GM23338 (cell line): ENCODE results near the gene MESP1. TPM values are rescaled to one million over a fixed set of nuclear protein-coding genes. Genes with fewer than 3 reads are reported as not detected.

Source experiments
- ATAC-seq: fragments of 200-7000 bp; cut with Tn5 transposase; 3 replicates; pipeline ENCODE4 v1.9.1; 2020
- DNase-seq: peaks from one replicate; pipeline ENCODE4 v3.0.0-alpha.2; 2015; ENCODE audit warnings: low spot score
- H2AFZ ChIP-seq: fragments of 200-600 bp; sonication (generic); 2 replicates; pipeline ENCODE4 v1.8.0; 2016; ENCODE audit warnings: antibody characterized with exemption, mild to moderate bottlenecking, moderate library complexity
- H3F3A ChIP-seq: fragments of 200-600 bp; sonication (generic); replicated peaks from 2 replicates; pipeline ENCODE4 v1.8.0; 2017; ENCODE audit warnings: antibody characterized with exemption, mixed run types, low read depth
- H3K27ac ChIP-seq: fragments of 200-600 bp; sonication (generic); 2 replicates; pipeline ENCODE4 v1.6.1; 2016; ENCODE audit warnings: low read depth
- H3K27me3 ChIP-seq: fragments of 200-600 bp; sonication (generic); 2 replicates; pipeline ENCODE4 v1.8.0; 2016; ENCODE audit warnings: mild to moderate bottlenecking, mixed run types, moderate library complexity; ENCODE audit not compliant: insufficient read depth
- H3K36me3 ChIP-seq: fragments of 200-600 bp; sonication (generic); 2 replicates; pipeline ENCODE4 v1.8.0; 2016; ENCODE audit warnings: mild to moderate bottlenecking; ENCODE audit not compliant: insufficient read depth
- H3K4me1 ChIP-seq: fragments of 200-600 bp; sonication (generic); 2 replicates; pipeline ENCODE4 v1.8.0; 2016; ENCODE audit warnings: mild to moderate bottlenecking, moderate library complexity; ENCODE audit not compliant: insufficient read depth
- H3K4me2 ChIP-seq: fragments of 200-600 bp; sonication (generic); 2 replicates; pipeline ENCODE4 v1.7.1; 2017; ENCODE audit warnings: mixed run types
- H3K4me3 ChIP-seq: fragments of 200-600 bp; sonication (generic); 2 replicates; pipeline ENCODE4 v1.6.1; 2016; ENCODE audit warnings: mixed run types
- H3K79me2 ChIP-seq: fragments of 200-600 bp; sonication (generic); replicated peaks from 2 replicates; pipeline ENCODE4 v1.8.0; 2017; ENCODE audit warnings: mild to moderate bottlenecking; ENCODE audit not compliant: insufficient read depth
- H3K9me2 ChIP-seq: fragments of 200-600 bp; sonication (generic); 2 replicates; pipeline ENCODE4 v1.8.0; 2017; ENCODE audit not compliant: insufficient read depth
- H4K20me1 ChIP-seq: fragments of 200-600 bp; sonication (generic); replicated peaks from 2 replicates; pipeline ENCODE4 v1.8.0; 2017; ENCODE audit warnings: mild to moderate bottlenecking; ENCODE audit not compliant: insufficient read depth
- H3K27ac Mint-ChIP-seq: 2 replicates; pipeline ENCODE4 v1.8.0; 2020; ENCODE audit warnings: inconsistent platforms, mild to moderate bottlenecking, moderate library complexity, mixed read lengths
- H3K27me3 Mint-ChIP-seq: 3 replicates; pipeline ENCODE4 v1.8.0; 2022; ENCODE audit warnings: low read depth, mild to moderate bottlenecking, moderate library complexity, mixed read lengths, inconsistent platforms; ENCODE audit not compliant: insufficient read depth, poor library complexity
- H3K36me3 Mint-ChIP-seq: 3 replicates; pipeline ENCODE4 v1.8.0; 2021; ENCODE audit warnings: low read depth, mild to moderate bottlenecking, inconsistent platforms, moderate library complexity, mixed read lengths
- H3K4me1 Mint-ChIP-seq: 3 replicates; pipeline ENCODE4 v1.8.0; 2020; ENCODE audit warnings: mild to moderate bottlenecking, inconsistent platforms, mixed read lengths
- H3K4me3 Mint-ChIP-seq: 3 replicates; pipeline ENCODE4 v1.8.0; 2021; ENCODE audit warnings: moderate library complexity, mild to moderate bottlenecking, inconsistent platforms, mixed read lengths
- H3K9me3 Mint-ChIP-seq: 3 replicates; pipeline ENCODE4 v1.8.0; 2020; ENCODE audit warnings: moderate library complexity, mild to moderate bottlenecking, inconsistent platforms, mixed read lengths
- CREB1 ChIP-seq: fragments of 250-450 bp; sonication (Bioruptor Pico); IDR thresholded peaks from 2 replicates; pipeline ENCODE4 v1.5.0; 2020; ENCODE audit warnings: low read depth, mild to moderate bottlenecking, moderate library complexity
- EZH2 ChIP-seq: fragments of 200-600 bp; sonication (generic); IDR thresholded peaks from one replicate; pipeline ENCODE4 v1.8.0; 2017; ENCODE audit warnings: antibody characterized with exemption, mild to moderate bottlenecking, low read depth; ENCODE audit not compliant: unreplicated experiment
- EZH2phosphoT487 ChIP-seq: fragments of 200-600 bp; sonication (generic); IDR thresholded peaks from one replicate; pipeline ENCODE4 v1.8.1; 2018; ENCODE audit warnings: antibody characterized with exemption; ENCODE audit not compliant: unreplicated experiment
- JUNB ChIP-seq: IDR thresholded peaks from one replicate; pipeline ENCODE4 v1.6.1; 2016; ENCODE audit warnings: antibody characterized with exemption; ENCODE audit not compliant: unreplicated experiment
- NANOG ChIP-seq: IDR thresholded peaks from 2 replicates; pipeline ENCODE4 v1.6.1; 2016; ENCODE audit warnings: antibody characterized with exemption, borderline replicate concordance
- REST ChIP-seq: IDR thresholded peaks from one replicate; pipeline ENCODE4 v1.6.1; 2018; ENCODE audit warnings: antibody characterized with exemption; ENCODE audit not compliant: unreplicated experiment
- STAT1 ChIP-seq: IDR thresholded peaks from one replicate; pipeline ENCODE4 v1.6.1; 2016; ENCODE audit warnings: antibody characterized with exemption; ENCODE audit not compliant: unreplicated experiment
- polyA plus RNA-seq: library from polyadenylated mRNA; unstranded; fragments of >200 nt; fragmentation: Nextera tagmentation; extraction: Ambion mirVana; gene quantifications from 2 replicates; pipeline ENCODE4 v1.2.1, GENCODE V29; 2016
- total RNA-seq: library from RNA; depleted of rRNA; stranded (reverse); fragments of >200 nt; shearing (Covaris generic); gene quantifications from 2 replicates; pipeline ENCODE4 v1.2.3, GENCODE V29; 2014
- TF ChIP-seq, protein P1 (sequence below), 2 experiments: fragments of 200-600 bp in 1 of 2; sonication (generic) in 1 of 2; conservative IDR thresholded peaks; 2 replicates each; pipeline versions ENCODE4 v1.5.1 to v1.6.1; 2016 to 2017; ENCODE audit warnings: antibody characterized with exemption in 2 of 2, low read depth in 2 of 2, mild to moderate bottlenecking in 2 of 2, moderate library complexity in 1 of 2
- TF ChIP-seq, protein P2 (sequence below): IDR thresholded peaks from 2 replicates; pipeline ENCODE4 v1.6.1; 2016; ENCODE audit warnings: antibody characterized with exemption

Gene MESP1
- total and polyA plus RNA-seq, 2 experiments from 2014 or later = 0.21 to 0.91 TPM

GRCh38 chr15:89790661-89791060 lies 39.6 kb upstream of the MESP1 start:
- Histone ChIP-seq H3K4me1 (no peaks in the 10 kb centered on the region), H3K9me2 (no peaks in the 10 kb centered on the region), H2AFZ (no peak overlapping the region), H3K27ac (no peak overlapping the region), H3K4me3 (no peak overlapping the region), H3K4me2 (no peak overlapping the region), H3K79me2 (no peaks in the 10 kb centered on the region), H3F3A (no peaks in the 10 kb centered on the region), H3K27me3 (no peaks in the 10 kb centered on the region), H3K36me3 (no peaks in the 10 kb centered on the region), H4K20me1 (no peaks in the 10 kb centered on the region)
- peaks cover 8% of the 10 kb centered on the region; the same call in 2 of the 3 replicates for H3K9me3 Mint-ChIP-seq
- H3K36me3 Mint-ChIP-seq = peaks cover 3% of the 10 kb centered on the region; the same call in 1 of the 3 replicates
- no peaks in the 10 kb centered on the region for H3K4me1 Mint-ChIP-seq
- ATAC-seq = no peak
- no peak for DNase-seq
- H3K4me3 Mint-ChIP-seq = no peak overlapping the region
- H3K27ac Mint-ChIP-seq = no peak overlapping the region
- H3K27me3 Mint-ChIP-seq = peaks cover 6% of the 10 kb centered on the region
- no peak for TF ChIP-seq STAT1
- TF ChIP-seq CREB1 (CRISPR knock-in tag) = no peak
- TF ChIP-seq, protein P1, sequence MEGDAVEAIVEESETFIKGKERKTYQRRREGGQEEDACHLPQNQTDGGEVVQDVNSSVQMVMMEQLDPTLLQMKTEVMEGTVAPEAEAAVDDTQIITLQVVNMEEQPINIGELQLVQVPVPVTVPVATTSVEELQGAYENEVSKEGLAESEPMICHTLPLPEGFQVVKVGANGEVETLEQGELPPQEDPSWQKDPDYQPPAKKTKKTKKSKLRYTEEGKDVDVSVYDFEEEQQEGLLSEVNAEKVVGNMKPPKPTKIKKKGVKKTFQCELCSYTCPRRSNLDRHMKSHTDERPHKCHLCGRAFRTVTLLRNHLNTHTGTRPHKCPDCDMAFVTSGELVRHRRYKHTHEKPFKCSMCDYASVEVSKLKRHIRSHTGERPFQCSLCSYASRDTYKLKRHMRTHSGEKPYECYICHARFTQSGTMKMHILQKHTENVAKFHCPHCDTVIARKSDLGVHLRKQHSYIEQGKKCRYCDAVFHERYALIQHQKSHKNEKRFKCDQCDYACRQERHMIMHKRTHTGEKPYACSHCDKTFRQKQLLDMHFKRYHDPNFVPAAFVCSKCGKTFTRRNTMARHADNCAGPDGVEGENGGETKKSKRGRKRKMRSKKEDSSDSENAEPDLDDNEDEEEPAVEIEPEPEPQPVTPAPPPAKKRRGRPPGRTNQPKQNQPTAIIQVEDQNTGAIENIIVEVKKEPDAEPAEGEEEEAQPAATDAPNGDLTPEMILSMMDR (conservative IDR thresholded peaks at IDR 0.05; ENCODE audit: low read depth in 2 of 2) = no peak
- TF ChIP-seq EZH2phosphoT487 = no peak
- TF ChIP-seq EZH2 = no peak
- TF ChIP-seq REST = no peak
- TF ChIP-seq JUNB = no peak

GRCh38 chr15:89790206-89790605 lies 39.2 kb upstream of the MESP1 start:
- Histone ChIP-seq H3K79me2 (no peaks in the 10 kb centered on the region), H3K36me3 (no peaks in the 10 kb centered on the region), H3K4me1 (no peaks in the 10 kb centered on the region), H3K4me2 (no peak overlapping the region), H2AFZ (no peak overlapping the region), H3K9me2 (no peaks in the 10 kb centered on the region), H3K27me3 (no peaks in the 10 kb centered on the region), H3K4me3 (no peak overlapping the region), H3F3A (no peaks in the 10 kb centered on the region), H4K20me1 (no peaks in the 10 kb centered on the region), H3K27ac (no peak overlapping the region)
- Mint-ChIP-seq H3K4me3 (no peak overlapping the region), H3K27me3 (peaks cover 6% of the 10 kb centered on the region), H3K27ac (no peak overlapping the region), H3K4me1 (no peaks in the 10 kb centered on the region), H3K9me3 (peaks cover 8% of the 10 kb centered on the region; the same call in 2 of the 3 replicates), H3K36me3 (peaks cover 3% of the 10 kb centered on the region; the same call in 1 of the 3 replicates)
- no peak for ATAC-seq
- no peak for DNase-seq
- TF ChIP-seq CREB1 (CRISPR knock-in tag) (no peak), EZH2 (no peak), REST (no peak), JUNB (no peak), NANOG (no peak)
- TF ChIP-seq, protein P2, sequence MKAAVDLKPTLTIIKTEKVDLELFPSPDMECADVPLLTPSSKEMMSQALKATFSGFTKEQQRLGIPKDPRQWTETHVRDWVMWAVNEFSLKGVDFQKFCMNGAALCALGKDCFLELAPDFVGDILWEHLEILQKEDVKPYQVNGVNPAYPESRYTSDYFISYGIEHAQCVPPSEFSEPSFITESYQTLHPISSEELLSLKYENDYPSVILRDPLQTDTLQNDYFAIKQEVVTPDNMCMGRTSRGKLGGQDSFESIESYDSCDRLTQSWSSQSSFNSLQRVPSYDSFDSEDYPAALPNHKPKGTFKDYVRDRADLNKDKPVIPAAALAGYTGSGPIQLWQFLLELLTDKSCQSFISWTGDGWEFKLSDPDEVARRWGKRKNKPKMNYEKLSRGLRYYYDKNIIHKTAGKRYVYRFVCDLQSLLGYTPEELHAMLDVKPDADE = no peak
- TF ChIP-seq, protein P1 (conservative IDR thresholded peaks at IDR 0.05; ENCODE audit: low read depth in 2 of 2) = no peak
